Smooth muscle cell of trachea (primary cell): ENCODE results near the gene RETN. TPM values are rescaled to one million over a fixed set of nuclear protein-coding genes. Genes with fewer than 3 reads are reported as not detected.

Experiments
- total RNA-seq: library from RNA; depleted of rRNA; stranded (reverse); fragments of >200 nt; gene quantifications from 2 replicates; pipeline ENCODE4 v1.2.1, GENCODE V29; 2014

The RETN gene
- not detected in 2 replicates for total RNA-seq

GRCh38 chr19:7668842-7669241 lies at the start of gene RETN:
Gene RETN (plus strand): TSS chr19:7669049. CDS start chr19:7669327, 278 bp downstream.

DNA sequence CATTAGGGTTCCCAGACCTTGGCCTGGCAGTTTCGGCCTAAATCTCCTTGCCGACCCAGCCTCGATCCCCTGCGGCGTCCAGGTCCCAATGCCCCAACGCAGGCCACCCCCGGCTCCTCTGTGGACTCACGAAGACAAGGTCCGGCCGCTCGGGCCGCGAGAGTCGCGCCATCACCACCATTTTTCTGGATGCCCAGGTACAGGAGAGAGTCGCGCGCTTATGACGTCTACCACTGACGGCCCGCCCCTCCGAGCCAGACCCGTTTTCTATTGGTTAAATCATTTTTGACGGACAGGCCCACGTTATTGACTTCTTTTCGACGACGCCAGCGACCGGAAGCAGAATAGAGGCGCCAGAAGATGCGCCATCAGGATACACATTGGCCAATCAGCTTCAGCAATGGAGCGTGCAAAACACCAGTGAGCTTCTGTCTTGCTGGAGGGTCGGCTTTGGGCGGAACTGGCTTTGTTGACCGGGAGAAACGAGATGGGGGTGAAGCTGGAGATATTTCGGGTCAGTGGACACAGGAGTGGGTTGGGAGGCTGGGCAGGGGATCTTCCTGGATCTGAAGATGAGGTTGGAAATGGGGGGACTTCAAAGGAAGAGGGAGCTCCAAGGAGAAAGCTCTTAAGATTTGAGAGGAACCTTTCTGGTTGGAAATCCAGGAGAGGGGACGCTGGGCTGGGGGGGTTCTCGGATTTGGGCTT lies 39.3 kb upstream of the RETN start, which contains the start of the genes PET100 and XAB2:
TSS of gene PET100 (plus strand) at position 447 of the 708 bp plus-strand sequence. CDS start at position 488, 41 bp downstream.
TSS of gene XAB2 (minus strand) at position 199 of the 708 bp plus-strand sequence. CDS start at position 181, 18 bp downstream.

GRCh38 chr19:7633698-7634097 lies 35.2 kb upstream of the RETN start, which contains the start of gene PCP2:
Gene PCP2 (minus strand): TSS chr19:7633719. CDS start chr19:7633457, 262 bp downstream.

GRCh38 chr19:7636691-7637373 lies 32.0 kb upstream of the RETN start, which contains the start of gene STXBP2:
Gene STXBP2 (plus strand): TSS chr19:7637110. CDS start chr19:7637150, 40 bp downstream.

DNA sequence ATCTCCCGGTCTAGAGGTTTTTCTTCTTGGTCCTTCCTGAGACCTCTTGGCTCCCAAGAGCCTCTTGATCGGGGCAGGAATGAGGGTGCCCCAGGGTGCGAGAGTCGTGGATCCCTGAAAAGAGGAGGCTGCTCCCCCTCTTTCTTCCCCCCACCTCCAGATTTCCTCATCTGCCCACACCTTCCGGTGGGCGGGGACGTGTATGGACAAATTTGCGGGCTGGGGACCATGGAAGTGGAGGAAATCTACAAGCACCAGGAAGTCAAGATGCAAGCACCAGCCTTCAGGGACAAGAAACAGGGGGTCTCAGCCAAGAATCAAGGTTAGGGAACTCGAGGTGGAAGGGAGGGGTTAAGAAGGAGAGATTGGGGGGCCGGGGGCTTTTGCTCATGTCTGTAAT lies 8.0 kb downstream of the RETN start, which contains the start of gene MCEMP1:
TSS of gene MCEMP1 (plus strand) at position 237 of the 400 bp plus-strand sequence. CDS start at position 268, 31 bp downstream.

GRCh38 chr19:7680606-7681339 lies 11.9 kb downstream of the RETN start, which contains the start of gene TRAPPC5:
Gene TRAPPC5 (plus strand): TSS chr19:7680833. CDS start chr19:7682254, 1,421 bp downstream.

DNA sequence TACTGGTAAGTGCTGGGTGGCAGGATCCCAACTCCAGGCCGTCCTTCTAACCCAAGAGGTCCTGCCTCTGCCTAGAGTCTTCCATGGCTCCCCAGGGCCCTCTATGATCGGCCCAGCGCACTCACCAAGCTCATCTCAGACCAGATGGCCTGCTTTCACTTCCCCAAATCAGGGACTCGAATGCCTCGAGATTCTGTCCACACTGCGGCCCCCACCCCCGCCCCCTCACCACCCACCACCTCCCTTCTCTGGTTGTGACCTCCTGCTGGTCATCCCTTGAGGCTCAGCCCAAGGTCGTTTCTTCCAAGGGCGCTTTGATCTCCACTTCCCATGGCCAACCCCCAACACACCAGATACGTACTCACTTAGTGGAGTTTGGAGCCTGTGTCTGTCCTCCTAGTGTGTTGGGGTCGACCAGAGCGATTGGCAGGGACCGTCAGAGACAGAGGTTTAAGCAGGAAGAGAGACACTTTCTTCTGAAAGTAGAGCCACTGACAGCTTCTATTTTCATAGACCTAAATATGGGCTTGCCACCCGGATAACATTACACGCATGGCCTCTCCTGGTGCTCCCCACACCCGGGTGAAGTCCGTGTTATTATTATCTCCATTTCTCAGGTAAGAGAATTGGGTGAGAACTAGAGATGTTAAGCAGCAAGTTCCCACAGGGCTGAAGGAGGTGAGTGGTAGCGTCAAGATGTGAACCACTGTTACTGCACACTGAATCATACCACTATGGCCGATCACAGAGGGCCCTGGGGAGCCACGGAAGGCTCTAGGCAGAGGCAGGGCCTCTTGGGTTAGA lies 33.0 kb downstream of the RETN start, which contains the start of gene FCER2:
TSS of gene FCER2 (minus strand) at position 478 of the 804 bp plus-strand sequence. CDS start 2,371 bp downstream, outside the sequence.

Other genes starting within 250 kb of the RETN start
- gene PEX11G, start 180.0 kb upstream of the RETN start, total RNA-seq, result 4.3 and 7.1 TPM in 2 replicates
- 18.0 and 42.2 TPM in 2 replicates for gene ZNF358, start 152.9 kb upstream of the RETN start, total RNA-seq
- gene MCOLN1, start 146.4 kb upstream of the RETN start, total RNA-seq, result 7.1 and 8.4 TPM in 2 replicates
- gene PNPLA6, start 133.3 kb upstream of the RETN start, total RNA-seq, result 78.7 and 155 TPM in 2 replicates
- under 0.01 TPM in 1 of 2 replicates, not detected in the other for gene CAMSAP3, start 73.2 kb upstream of the RETN start, total RNA-seq
- 38.7 TPM in 2 replicates for gene XAB2, start 39.5 kb upstream of the RETN start, total RNA-seq
- gene PET100, start 39.3 kb upstream of the RETN start, total RNA-seq, result 7.3 and 14.4 TPM in 2 replicates
- not detected in 2 replicates for gene PCP2, start 35.3 kb upstream of the RETN start, total RNA-seq
- gene STXBP2, start 31.9 kb upstream of the RETN start, total RNA-seq, result 7.4 and 9.0 TPM in 2 replicates
- gene MCEMP1, start 8.0 kb downstream of the RETN start, total RNA-seq, result not detected in 2 replicates
- 55.4 and 125 TPM in 2 replicates for gene TRAPPC5, start 11.8 kb downstream of the RETN start, total RNA-seq
- gene FCER2, start 33.1 kb downstream of the RETN start, total RNA-seq, result not detected in 2 replicates
- not detected in 2 replicates for gene CLEC4G, start 63.1 kb downstream of the RETN start, total RNA-seq
- not detected in 2 replicates for gene CD209, start 78.5 kb downstream of the RETN start, total RNA-seq
- not detected in 2 replicates for gene CLEC4M, start 94.2 kb downstream of the RETN start, total RNA-seq
- 19.2 and 32.6 TPM in 2 replicates for gene EVI5L, start 161.2 kb downstream of the RETN start, total RNA-seq
- gene PRR36, start 205.3 kb downstream of the RETN start, total RNA-seq, result under 0.01 TPM in 1 of 2 replicates, not detected in the other
- 6.0 and 7.4 TPM in 2 replicates for gene LRRC8E, start 219.5 kb downstream of the RETN start, total RNA-seq
- 9.5 and 14.1 TPM in 2 replicates for gene MAP2K7, start 234.8 kb downstream of the RETN start, total RNA-seq
- gene TGFBR3L, start 245.8 kb downstream of the RETN start, total RNA-seq, result 0.58 and 4.1 TPM in 2 replicates